GM12872 (cell line): ENCODE data around the gene ADAM33.
A peak's percentile ranks its signal among the peaks of the same experiment; 100 is the strongest.

ENCODE experiments used
- TF ChIP-seq, protein P1 (sequence below): IDR thresholded peaks from 3 replicates; pipeline ENCODE4 v1.5.1; 2011; ENCODE audit warnings: low read depth, mild to moderate bottlenecking, low read length, moderate library complexity; ENCODE audit not compliant: insufficient read depth

Gene ADAM33

DNA sequence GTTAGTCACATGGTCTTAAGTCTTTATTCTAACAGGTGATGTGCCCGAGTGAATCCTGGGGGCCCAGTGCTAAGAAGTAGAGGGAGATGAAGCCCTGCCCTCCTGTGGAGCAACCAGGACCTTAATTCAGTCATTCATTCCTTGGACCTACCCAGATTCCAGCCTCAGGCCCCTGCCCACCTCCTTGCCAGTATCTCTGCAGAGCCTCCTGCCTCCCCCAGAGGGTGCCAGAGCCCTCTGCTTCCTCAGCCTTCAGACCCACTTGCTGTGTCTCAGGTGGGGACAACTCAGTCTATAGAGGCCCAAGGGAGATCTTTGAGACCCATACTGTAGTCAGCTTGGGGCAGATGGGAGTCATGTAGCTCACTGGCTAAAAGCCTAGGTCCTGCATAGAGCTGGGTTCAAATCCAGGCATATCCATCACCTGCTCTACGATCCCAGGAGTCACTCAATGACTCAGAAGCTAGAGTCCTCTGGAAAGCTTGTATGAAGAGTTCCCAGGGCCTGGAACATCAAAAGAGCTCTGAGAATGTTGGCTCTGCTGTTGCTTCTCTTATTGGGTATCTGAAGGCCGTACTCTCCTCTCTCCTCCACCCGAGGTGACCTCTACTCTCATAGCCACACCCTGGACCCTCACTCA lies 34.5 kb upstream of the ADAM33 start:
- TF ChIP-seq, protein P1, sequence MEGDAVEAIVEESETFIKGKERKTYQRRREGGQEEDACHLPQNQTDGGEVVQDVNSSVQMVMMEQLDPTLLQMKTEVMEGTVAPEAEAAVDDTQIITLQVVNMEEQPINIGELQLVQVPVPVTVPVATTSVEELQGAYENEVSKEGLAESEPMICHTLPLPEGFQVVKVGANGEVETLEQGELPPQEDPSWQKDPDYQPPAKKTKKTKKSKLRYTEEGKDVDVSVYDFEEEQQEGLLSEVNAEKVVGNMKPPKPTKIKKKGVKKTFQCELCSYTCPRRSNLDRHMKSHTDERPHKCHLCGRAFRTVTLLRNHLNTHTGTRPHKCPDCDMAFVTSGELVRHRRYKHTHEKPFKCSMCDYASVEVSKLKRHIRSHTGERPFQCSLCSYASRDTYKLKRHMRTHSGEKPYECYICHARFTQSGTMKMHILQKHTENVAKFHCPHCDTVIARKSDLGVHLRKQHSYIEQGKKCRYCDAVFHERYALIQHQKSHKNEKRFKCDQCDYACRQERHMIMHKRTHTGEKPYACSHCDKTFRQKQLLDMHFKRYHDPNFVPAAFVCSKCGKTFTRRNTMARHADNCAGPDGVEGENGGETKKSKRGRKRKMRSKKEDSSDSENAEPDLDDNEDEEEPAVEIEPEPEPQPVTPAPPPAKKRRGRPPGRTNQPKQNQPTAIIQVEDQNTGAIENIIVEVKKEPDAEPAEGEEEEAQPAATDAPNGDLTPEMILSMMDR = peak; percentile 88

DNA sequence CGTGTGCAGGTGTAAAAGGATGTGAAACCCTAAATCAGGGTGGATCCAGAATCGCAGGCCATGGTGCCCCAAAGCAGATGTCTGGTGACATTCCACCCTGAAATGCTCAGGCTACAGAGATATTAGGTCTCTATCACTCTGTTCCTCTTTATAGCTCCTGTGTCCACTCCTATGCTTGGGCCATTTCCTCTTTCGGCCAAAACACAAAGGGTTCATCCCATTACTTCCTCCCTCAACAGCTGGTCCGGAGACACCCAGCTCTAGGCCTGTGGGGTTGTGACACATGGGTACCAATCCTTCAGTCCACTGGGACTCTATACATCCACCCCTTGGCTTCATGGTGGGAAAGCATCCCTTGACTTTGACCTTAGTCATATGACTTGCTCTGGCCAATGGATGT lies 32.3 kb upstream of the ADAM33 start:
- TF ChIP-seq, protein P1 = no peak

DNA sequence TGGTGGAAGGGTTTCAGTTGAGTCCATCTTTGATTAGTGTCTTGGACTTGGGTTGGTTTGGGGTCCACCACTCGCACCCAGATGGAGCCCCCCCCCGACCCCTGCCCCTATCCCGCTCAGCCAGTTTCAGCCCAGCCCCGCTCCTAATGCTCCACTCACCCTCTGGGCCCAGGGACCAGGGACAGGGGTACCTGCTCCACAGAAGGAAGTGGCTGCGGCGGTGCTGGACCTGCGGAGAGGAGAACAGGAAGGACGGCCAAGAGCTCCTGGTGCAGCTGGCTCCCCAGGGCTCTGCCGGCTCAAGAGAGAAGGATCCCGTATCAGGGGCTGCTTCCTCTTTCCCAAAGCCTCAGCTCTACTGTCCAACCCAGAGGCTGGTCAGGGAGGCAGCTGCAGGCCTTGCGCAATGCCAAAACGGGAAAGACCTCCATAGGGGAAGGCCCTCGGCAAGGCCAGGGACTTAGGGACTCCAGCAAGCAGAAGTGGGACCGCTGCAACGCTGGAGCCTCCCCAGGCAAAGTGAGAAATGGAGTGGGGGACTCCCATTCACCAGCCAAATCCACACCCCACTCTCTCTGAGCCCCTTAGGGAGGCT lies 30.6 kb upstream of the ADAM33 start, which contains the start of gene SIGLEC1:
SIGLEC1 (minus strand) TSS at position 322 of the 595 bp plus-strand sequence. CDS start 5,472 bp downstream, outside the sequence.
- TF ChIP-seq, protein P1 = no peak

DNA sequence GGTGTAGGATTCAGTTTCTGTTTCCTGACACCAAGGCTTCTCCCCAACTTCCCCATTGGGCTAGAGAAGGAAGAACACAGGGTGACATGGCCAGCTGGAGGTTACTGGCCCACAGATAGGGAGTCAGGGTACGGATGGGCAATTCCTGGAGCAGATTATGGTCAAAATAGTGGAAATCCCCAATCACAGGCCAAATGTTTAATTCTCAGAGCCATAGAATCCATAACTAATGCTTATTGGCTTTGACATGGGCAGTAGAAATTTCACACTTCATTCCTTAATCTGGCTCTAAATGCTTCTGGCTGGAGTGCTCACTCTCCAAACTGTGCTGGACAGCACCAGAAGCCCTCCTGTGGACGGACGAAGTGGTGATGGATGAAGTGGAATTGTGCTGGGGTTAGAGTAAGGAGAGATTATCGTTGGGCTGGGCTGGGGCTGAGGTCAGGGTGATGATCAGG lies 29.7 kb upstream of the ADAM33 start:
- TF ChIP-seq, protein P1 = no peak

DNA sequence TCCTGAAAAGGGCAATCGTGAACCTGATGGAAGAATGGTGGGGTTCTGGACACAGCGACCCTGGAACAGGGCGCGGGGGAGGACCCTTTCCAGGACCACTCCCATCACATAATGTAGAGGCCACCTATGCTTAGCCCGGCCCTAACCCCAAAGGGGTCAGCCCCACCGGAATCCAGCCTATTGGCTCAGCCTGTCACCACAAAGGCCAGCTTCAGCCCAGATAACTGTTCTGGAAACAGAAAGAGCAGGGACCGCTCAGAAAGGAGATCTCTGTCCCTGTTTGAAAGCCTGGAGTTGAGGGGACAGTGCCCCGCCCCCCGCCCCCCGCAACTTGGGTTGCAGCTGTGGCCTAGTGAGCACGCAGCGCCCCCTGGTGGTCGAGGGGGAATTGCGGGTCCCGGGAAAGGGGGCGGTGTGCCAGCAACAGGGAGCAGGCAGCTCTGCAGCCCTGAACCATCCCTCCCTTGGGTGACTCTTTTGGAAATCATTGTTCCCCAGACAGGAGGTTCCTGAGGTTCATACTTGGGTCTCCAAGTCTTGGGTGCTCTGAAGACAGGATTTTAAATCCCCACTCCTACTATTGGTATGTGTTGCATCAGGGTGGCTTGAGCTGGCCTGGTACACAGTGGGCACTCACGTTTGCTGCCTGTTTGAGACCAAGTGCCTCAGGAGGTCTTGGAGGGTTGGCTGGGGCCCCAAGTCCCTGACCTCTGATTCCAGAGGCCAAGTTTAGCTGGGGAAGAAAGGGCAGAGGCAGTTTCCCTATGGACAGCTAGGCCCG lies 29.1 kb upstream of the ADAM33 start:
- TF ChIP-seq, protein P1 = peak; percentile 89

DNA sequence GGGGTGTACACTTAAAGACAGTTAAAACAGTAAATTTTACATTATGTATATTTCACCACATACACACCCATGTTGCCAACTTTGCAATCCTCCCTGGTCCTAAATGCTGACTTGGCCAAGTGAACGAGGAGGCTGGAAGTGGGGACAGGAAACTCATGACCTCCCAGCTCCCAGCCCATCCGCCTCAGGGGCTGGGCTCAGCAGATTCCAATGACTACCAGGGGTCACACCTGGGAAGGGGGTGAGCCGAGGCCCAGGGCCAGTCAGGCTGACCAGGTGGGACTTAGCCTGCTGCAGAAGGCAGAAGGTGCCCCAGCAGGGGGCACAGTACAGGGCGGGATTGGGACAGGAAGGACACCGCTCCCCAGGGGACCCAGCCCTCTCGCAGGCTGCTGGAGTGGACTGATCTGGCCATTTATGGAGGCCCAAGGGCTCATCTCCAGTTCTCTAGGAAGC lies 28.2 kb upstream of the ADAM33 start:
- TF ChIP-seq, protein P1 = 0 out of 3 replicates have a peak, but pooled peaks have one; percentile 23

DNA sequence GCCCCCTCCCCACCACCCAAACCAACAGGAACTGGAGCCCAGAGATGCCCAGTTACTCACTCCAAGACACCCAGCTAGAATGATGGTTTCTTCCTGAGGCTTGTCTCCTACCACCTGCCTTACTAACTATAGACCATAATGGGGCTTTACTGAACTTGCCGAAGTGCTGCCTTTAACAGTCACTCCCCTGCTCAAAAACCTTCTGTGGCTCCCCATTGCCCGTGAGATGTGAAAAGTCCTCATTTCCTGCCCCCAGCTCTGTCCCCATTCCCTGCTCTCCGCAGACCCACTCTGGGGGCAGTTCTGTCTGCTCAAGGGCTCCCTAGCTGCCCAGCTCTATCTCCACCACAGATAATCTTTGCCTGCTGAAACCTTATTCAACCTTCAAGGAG lies 25.7 kb upstream of the ADAM33 start:
- TF ChIP-seq, protein P1 = no peak
